ENCODE measurements around the gene SMIM43. TPM values are rescaled to one million over a fixed set of nuclear protein-coding genes. Genes with fewer than 3 reads are reported as not detected.

The SMIM43 gene
- total and polyA plus RNA-seq, 2 of the 8 experiments (the other 6 are each of a cell fraction or from before 2014, with no cell fraction given) = 0.50 to 0.94 TPM

GRCh38 chr4:121739575-121739974, 25.4 kb downstream of the SMIM43 start:
- Histone ChIP-seq H4K20me1 (replicated peaks in 1 of 2; ENCODE audit: control insufficient read depth in 1 of 2, insufficient read depth in 2 of 2, low read length in 2 of 2) (no peaks in the 10 kb centered on the region), H3K23me2 (ENCODE audit: low read depth, low read length) (0 out of 2 replicates have a peak, but pooled peaks cover 2% of the 10 kb centered on the region), H2BK5ac (ENCODE audit: low read depth, low read length) (no peak overlapping the region), H4K8ac (ENCODE audit: extremely low read depth, insufficient read depth, low read length) (no peak overlapping the region), H3K18ac (ENCODE audit: extremely low read depth, low read length) (no peak overlapping the region), H3K36me3 (ENCODE audit: control insufficient read depth in 2 of 4, insufficient read depth in 4 of 4, low read length in 3 of 4) (no peaks in the 10 kb centered on the region), H3K4ac (replicated peaks; ENCODE audit: insufficient read length, low read depth, low read length) (no peak overlapping the region), H2BK15ac (ENCODE audit: low read length) (no peak overlapping the region), H3K56ac (replicated peaks; ENCODE audit: insufficient read length, low read depth, low read length) (no peak overlapping the region), H3K9me3 (ENCODE audit: insufficient read depth in 2 of 2, low read depth in 1 of 2, low read length in 1 of 2) (no peaks in the 10 kb centered on the region), H4K5ac (ENCODE audit: insufficient read length, low read depth, low read length) (no peak overlapping the region), H3K4me3 (ENCODE audit: extremely low read depth in 1 of 4, insufficient read depth in 2 of 4, low read depth in 3 of 4, low read length in 4 of 4) (no peak overlapping the region), H2AK5ac (ENCODE audit: low read depth, low read length) (no peak overlapping the region), H3K4me2 (ENCODE audit: insufficient read depth in 1 of 2, low read depth in 2 of 2, low read length in 2 of 2) (no peak overlapping the region), H3K9ac (replicated peaks in 1 of 4; ENCODE audit: extremely low read depth in 1 of 4, low read depth in 3 of 4, low read length in 3 of 4) (no peak overlapping the region), H2BK120ac (replicated peaks; ENCODE audit: low read depth, low read length) (no peak overlapping the region), H3K79me2 (ENCODE audit: control insufficient read depth in 1 of 2, insufficient read depth in 2 of 2, low read length in 2 of 2) (no peaks in the 10 kb centered on the region), H3K23ac (ENCODE audit: insufficient read length) (no peak overlapping the region), H2BK12ac (ENCODE audit: low read depth, low read length) (no peak overlapping the region), H3K27me3 (replicated peaks in 1 of 4; ENCODE audit: control insufficient read depth in 3 of 4, extremely low read depth in 1 of 4, insufficient read depth in 3 of 4, low read length in 3 of 4) (no peaks in the 10 kb centered on the region; a peak in 1 of 7 replicates), H3K79me1 (ENCODE audit: low read depth, low read length) (no peaks in the 10 kb centered on the region), H3K27ac (ENCODE audit: low read depth, low read length) (no peak overlapping the region), H3K4me1 (replicated peaks in 1 of 4; ENCODE audit: control insufficient read depth in 3 of 4, insufficient read depth in 4 of 4, low read length in 3 of 4) (peaks cover 0 to 3% (median 3%) of the 10 kb centered on the region in 4 experiments; a peak in 4 of 7 replicates), H2BK20ac (ENCODE audit: low read length) (no peak overlapping the region), H4K91ac (replicated peaks; ENCODE audit: insufficient read length, low read length) (no peak overlapping the region), H3K14ac (ENCODE audit: insufficient read length) (no peak overlapping the region), H2AFZ (ENCODE audit: low read length) (no peak overlapping the region)
- FAIRE-seq = no peak
- DNase-seq (ENCODE audit: low read depth in 1 of 2, low spot score in 2 of 2) = no peak
- 91% methylated on average over 2 of the region's 2 CpGs; no CpG with 5 or more reads in 1 of the 2 experiments for WGBS, 2 experiments (ENCODE audit: extremely low coverage in 1 of 2, insufficient coverage in 1 of 2, insufficient read length in 1 of 2, insufficient replicate concordance in 2 of 2, low coverage in 1 of 2, low lambda C conversion rate in 2 of 2, missing lambda C conversion rate in 1 of 2)
- ChIA-PET CTCF (ENCODE audit: partially characterized antibody) (interaction anchor here (0.9 to 1.5 kb wide), 7 partner anchors 11 to 253 kb away, joined by 3 to 5 read pairs (median 4); partner anchors contain the start of gene ANXA5), POLR2A (ENCODE audit: partially characterized antibody) (no interaction called here)
- TF ChIP-seq, protein P1, sequence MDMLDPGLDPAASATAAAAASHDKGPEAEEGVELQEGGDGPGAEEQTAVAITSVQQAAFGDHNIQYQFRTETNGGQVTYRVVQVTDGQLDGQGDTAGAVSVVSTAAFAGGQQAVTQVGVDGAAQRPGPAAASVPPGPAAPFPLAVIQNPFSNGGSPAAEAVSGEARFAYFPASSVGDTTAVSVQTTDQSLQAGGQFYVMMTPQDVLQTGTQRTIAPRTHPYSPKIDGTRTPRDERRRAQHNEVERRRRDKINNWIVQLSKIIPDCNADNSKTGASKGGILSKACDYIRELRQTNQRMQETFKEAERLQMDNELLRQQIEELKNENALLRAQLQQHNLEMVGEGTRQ (IDR thresholded peaks at IDR 0.05; ENCODE audit: low read length) = no peak
- TF ChIP-seq, protein P2, sequence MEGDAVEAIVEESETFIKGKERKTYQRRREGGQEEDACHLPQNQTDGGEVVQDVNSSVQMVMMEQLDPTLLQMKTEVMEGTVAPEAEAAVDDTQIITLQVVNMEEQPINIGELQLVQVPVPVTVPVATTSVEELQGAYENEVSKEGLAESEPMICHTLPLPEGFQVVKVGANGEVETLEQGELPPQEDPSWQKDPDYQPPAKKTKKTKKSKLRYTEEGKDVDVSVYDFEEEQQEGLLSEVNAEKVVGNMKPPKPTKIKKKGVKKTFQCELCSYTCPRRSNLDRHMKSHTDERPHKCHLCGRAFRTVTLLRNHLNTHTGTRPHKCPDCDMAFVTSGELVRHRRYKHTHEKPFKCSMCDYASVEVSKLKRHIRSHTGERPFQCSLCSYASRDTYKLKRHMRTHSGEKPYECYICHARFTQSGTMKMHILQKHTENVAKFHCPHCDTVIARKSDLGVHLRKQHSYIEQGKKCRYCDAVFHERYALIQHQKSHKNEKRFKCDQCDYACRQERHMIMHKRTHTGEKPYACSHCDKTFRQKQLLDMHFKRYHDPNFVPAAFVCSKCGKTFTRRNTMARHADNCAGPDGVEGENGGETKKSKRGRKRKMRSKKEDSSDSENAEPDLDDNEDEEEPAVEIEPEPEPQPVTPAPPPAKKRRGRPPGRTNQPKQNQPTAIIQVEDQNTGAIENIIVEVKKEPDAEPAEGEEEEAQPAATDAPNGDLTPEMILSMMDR (IDR thresholded peaks at IDR 0.05; ENCODE audit: control extremely low read depth in 1 of 3, insufficient read depth in 1 of 3, low read depth in 1 of 3, low read length in 3 of 3) = no peak
- TF ChIP-seq SP2 (IDR thresholded peaks at IDR 0.05; ENCODE audit: low read length) = no peak
- TF ChIP-seq RBBP5 (IDR thresholded peaks at IDR 0.05; ENCODE audit: borderline replicate concordance, low read depth, low read length) = no peak
- TF ChIP-seq ASH2L (IDR thresholded peaks at IDR 0.05; ENCODE audit: low read length) = no peak
- no peak for TF ChIP-seq PHF8 (conservative IDR thresholded peaks at IDR 0.05; ENCODE audit: low read depth, low read length)
- no peak for TF ChIP-seq ZNF274 (IDR thresholded peaks at IDR 0.05; ENCODE audit: borderline replicate concordance, extremely low read depth, low read length)
- TF ChIP-seq HDAC2 (IDR thresholded peaks at IDR 0.05; ENCODE audit: borderline replicate concordance in 1 of 2, low read depth in 2 of 2, low read length in 2 of 2) = no peak
- no peak for TF ChIP-seq CTBP2 (IDR thresholded peaks at IDR 0.05; ENCODE audit: borderline replicate concordance, insufficient read depth, insufficient read length, low read length)
- TF ChIP-seq KDM5A (IDR thresholded peaks at IDR 0.05; ENCODE audit: low read length) = no peak

All from H1 (cell line).